GM18498 (cell line): ENCODE measurements around the gene TEKTIP1.
"Not testable (repeated sequence)": the region's sequence is repeated elsewhere in the genome, so short reads cannot be mapped to it uniquely, and the experiment has no call there.

Experiments used
- ATAC-seq: cut with Tn5 transposase; IDR thresholded peaks from one replicate; pipeline ENCODE4 v1.9.1; 2021; ENCODE audit warnings: mild to moderate bottlenecking, moderate library complexity; ENCODE audit not compliant: unreplicated experiment

TEKTIP1 gene

GRCh38 chr19:3556423-3556977 lies 17.5 kb downstream of the TEKTIP1 start:
- ATAC-seq, result no peak

DNA sequence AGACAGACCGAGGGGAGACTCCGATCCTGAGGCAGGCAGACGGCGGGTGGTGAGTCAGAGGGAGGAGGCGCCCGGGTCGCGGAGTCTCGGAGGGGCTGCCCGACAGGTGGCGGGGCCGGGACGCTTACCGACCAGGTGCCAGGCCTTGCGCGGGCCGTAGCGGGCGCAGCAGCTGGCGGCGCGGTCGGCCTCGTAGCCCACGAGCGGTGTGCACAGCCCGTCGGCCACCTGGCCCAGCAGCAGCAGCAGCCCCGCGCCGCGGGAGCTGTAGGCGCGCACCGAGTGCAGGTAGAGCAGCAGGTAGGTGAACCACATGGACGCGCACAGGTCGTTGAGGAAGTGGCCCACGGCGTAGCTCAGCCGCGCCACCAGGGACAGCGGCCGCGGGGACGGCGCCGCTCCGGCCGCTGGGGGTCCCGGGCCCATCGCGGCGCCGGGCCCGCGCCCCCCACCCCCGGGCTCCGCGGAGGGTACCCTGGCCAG lies 18.0 kb downstream of the TEKTIP1 start:
- ATAC-seq, result no peak

DNA sequence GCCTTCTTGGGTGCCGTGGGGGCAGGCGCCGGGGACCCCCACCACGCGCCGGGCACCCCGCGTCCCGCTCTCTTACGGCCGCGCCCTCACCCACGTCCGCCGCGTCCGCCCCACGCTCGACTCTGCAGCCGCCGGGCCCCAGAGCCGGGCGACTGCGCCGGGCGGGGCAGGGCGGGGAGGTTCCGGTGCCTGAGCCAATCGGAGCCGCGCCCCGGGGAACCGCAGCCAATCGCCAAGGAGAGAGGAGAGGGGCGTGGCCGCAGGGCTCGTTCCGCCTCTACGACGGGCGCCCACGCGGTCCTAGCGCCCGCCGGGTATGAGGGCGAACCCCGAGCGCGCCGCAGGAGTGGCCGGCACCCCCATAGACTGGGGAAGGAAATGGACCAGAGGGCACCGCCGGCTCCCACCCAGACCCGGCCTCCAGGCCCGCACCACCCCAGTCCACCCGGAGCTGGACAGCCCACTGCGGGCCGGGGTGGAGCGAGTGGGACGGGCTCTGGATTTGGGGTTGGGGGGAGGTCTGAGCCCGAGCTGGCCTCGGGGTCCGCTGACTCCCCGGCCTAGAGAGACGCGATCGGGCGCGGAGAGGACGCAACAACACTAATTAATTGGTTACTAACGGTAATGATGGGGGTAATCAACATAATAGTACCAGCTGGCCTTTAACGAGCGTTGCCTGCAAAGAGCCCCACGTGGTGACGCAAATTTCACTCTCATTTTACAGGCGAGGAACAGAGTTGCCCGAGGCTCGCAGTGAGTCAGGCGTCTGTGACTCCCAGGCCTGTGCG lies 18.7 kb downstream of the TEKTIP1 start, which contains the start of gene MFSD12:
Gene MFSD12, minus strand, starts transcription at position 126 of the 788 bp plus-strand sequence. CDS start 183 bp downstream, outside the sequence.
- ATAC-seq, result peak; percentile 90

GRCh38 chr19:3563709-3564524 lies 24.9 kb downstream of the TEKTIP1 start:
- no peak for ATAC-seq

- no peak for ATAC-seq
These were observed 26.2 kb downstream of the TEKTIP1 start for GRCh38 chr19:3565139-3565538.

- ATAC-seq, result not testable (repeated sequence)
These were observed 31.1 kb downstream of the TEKTIP1 start for GRCh38 chr19:3570042-3570441.

GRCh38 chr19:3570606-3571011 lies 31.6 kb downstream of the TEKTIP1 start:
- ATAC-seq, result no peak

DNA sequence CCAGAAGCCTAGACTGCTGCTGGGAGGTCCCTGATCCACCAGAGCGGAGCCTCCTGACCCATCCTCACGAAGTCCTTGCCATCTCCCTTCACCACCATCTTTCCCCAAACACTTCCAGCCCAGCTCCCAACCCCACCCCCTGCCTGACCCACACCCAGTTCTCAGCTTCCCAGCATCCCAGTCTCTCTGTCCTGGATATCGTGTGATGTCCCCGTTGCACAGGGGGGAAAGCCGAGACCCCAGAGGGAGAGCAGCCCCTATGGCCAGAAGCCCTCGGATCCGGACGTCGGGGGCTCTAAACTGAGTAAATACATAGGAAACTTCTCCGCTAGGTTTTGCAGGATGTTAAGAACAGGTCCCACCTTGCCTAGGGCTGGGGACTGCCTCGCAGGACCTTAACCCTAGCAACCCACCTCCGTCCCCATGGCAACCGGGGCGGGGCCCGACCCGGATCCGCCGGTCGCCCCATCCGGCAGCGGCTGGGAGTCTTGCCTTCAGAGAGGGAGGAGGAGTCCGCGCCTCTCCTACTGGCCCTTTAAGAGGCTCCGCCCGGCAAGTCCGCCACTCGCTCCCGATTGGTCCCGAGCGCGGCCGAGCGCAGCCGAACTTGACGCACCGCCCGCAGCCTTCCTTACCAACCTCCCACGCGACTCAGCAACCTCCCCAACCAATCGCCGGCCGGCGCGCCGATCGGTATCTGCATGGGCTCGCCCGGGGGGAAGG lies 33.3 kb downstream of the TEKTIP1 start:
- peak; percentile 92 for ATAC-seq

DNA sequence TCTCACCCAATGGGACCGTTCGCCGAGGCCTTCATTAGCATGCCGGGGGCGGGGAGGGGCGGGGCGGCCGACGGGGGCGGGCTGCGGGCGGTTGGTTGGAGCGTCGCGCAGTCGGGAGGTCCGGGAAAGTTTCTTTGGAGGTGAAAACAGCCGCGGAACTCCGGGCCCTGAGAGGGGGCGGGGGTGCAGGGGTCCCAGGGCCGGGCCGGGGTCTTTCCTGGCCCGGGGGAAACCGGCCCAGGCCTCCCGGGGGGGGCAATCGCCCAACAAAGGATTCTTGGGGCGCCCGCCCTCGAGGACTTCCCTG lies 33.8 kb downstream of the TEKTIP1 start, which contains the start of gene HMG20B:
Gene HMG20B, plus strand, starts transcription at position 90 of the 307 bp plus-strand sequence. CDS start 366 bp downstream, outside the sequence.
- no peak for ATAC-seq

DNA sequence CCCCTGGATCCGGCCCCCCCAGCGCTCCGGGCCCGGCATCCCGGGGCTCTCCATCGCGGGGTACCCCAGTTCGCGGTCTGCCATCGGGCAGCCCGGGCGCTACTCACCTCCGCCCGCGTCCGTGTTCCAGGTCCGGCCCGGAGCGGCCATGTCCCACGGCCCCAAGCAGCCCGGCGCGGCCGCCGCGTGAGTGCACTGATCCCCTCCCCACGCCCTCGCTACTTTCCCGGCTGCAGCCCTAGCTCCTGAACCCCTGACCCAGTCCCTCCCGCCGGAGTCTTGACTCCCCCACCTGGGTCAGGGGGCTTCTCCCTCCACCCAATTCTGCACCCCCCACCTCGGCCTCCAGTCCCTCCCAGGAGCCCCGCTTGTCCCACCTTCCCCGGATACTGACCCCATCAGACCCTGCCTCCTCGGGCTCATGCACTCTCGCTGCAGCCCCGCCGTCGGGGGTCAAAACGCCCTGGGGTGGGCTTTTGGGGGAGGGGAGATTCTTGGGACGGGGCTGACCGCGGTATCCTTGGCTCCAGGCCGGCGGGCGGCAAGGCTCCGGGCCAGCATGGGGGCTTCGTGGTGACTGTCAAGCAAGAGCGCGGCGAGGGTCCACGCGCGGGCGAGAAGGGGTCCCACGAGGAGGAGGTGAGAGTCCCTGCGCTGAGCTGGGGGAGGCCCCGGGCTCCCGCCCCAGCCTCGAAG lies 34.3 kb downstream of the TEKTIP1 start:
- ATAC-seq, result peak; percentile 10

DNA sequence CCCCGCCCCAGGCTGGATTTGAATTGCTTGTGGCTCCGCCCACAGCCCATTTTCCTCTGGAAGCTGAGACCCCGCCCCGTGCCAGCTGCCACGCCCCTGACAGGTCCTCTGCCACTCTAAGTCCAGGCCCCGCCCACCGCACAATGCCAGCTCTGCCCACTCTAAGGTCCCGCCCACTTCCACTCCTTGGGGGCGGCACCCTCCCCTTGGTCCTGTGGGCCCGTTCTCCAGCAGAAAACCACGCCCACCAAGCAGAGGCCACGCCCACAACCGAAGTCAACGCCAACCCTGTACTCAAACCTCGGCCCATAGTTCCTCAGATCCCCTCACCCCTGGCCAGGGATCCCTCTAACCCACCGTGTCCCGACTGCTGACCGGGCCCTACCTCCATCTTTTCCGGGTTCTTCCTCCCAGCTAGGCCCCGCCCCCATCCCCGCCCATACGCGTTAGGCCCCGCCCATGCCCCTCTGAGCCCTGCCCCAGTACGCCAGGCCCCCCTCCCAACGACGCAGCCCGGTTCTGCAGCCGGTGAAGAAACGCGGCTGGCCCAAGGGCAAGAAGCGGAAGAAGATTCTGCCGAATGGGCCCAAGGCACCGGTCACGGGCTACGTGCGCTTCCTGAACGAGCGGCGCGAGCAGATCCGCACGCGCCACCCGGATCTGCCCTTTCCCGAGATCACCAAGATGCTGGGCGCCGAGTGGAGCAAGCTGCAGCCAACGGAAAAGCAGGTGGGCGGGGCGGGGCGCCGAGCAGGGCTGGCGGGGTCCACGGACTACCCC lies 35.1 kb downstream of the TEKTIP1 start:
- no peak for ATAC-seq

DNA sequence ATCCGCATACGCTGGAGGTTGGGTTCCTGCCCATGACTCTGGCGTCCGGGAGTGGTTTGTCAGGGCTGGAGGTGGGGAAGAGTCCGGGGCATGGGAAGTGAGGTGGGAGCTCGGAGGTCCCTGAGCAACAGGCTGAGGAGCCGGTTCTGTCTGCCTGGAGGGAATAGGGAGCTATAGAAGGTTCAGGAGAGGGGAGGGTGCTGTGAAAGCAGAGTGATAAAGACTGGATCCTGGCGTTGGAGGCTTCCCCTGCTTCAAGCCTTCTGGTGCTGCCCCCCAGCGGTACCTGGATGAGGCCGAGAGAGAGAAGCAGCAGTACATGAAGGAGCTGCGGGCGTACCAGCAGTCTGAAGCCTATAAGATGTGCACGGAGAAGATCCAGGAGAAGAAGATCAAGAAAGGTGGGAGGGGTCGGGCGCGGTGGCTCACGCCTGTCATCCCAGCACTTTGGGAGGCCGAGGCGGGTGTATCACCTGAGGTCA lies 36.3 kb downstream of the TEKTIP1 start:
- ATAC-seq, result no peak

- ATAC-seq, result no peak
These were observed 37.1 kb downstream of the TEKTIP1 start for GRCh38 chr19:3575949-3576673.

- ATAC-seq, result no peak
These were observed 37.9 kb downstream of the TEKTIP1 start for GRCh38 chr19:3576696-3577443.

DNA sequence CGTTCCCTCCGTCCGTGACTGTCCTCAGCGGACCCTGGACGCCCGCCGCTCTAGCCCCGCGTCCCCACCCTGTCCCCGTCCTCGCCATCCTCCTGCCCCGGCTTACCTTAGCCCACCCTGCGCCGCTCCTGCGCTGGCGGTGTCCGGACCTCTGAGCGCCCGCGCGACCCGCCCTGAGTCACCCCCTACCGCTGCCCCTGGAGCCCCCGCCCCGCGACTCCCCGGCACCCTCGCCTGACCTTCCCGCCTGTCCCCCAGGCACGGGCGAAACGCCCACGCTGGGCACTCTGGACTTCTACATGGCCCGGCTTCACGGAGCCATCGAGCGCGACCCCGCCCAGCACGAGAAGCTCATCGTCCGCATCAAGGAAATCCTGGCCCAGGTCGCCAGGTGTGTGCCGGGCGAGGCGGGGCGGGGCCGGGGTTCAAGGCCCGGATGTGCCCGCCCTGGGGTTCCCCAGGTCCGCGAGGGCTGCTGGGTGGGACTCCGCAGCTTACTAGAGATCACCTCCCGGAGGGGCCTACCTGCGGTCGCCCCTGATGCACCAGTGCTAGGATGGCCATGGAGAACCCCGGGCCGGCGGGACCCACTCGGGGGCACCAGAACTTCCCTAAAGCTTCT lies 38.9 kb downstream of the TEKTIP1 start:
- no peak for ATAC-seq

GRCh38 chr19:3578390-3578789 lies 39.4 kb downstream of the TEKTIP1 start:
- ATAC-seq, result no peak

DNA sequence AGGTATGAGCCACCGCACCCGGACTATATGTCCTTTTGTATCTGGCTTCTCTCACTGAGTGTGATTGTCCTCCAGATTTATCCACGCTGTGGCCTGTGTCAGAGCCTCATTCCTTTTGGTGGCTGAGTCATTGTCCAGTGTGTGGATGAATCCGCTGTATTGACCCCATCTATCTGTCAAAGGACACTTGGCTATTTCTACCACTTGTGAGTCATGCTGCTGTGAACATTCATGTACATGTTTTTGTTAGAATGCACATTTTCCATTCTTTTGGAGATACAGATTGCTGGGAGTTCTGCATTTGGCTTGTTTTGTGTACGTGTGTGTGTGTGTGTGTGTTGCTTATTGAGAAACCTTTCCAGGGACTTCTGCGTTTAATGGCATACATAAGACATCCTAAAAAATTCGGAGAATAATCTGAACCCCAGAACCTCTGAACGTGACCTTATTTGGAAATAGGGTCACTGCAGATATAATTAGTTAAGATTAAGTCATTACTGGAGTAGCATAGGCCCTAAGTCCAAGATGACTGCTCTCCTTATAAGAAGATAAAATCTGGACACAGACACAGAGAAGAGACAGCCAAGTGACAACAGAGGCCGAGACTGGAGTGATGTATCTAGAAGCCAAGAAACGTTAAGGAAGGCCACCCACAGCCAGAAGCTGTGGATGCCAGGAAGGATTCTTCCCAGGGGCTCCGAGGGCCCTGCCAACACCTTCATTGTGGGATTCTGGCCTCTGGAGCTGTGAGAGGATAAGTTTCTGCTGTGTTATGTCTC lies 41.4 kb downstream of the TEKTIP1 start:
- no peak for ATAC-seq
